HEK293 (cell line): ENCODE results near the gene MTR.

ENCODE experiments used
- BCL11A ChIP-seq: fragments of 450-650 bp; formaldehyde crosslinking; IDR thresholded peaks from 2 replicates; pipeline ENCODE4 v1.5.1; 2016; ENCODE audit warnings: low read depth, missing biosample characterization, missing genetic modification characterization
- FEZF1 ChIP-seq: fragments of 450-650 bp; formaldehyde crosslinking; IDR thresholded peaks from 2 replicates; pipeline ENCODE4 v1.5.1; 2016; ENCODE audit warnings: missing biosample characterization, missing genetic modification characterization
- GLI4 ChIP-seq: fragments of 450-650 bp; formaldehyde crosslinking; IDR thresholded peaks from 2 replicates; pipeline ENCODE4 v1.5.1; 2016; ENCODE audit warnings: missing biosample characterization, missing genetic modification characterization
- HOXA7 ChIP-seq: sonication (generic); formaldehyde crosslinking; IDR thresholded peaks from 2 replicates; pipeline ENCODE4 v1.8.1; 2022; ENCODE audit warnings: missing genetic modification reagents, borderline replicate concordance
- HOXD13 ChIP-seq: sonication (generic); formaldehyde crosslinking; IDR thresholded peaks from 2 replicates; pipeline ENCODE4 v1.8.0; 2022; ENCODE audit warnings: missing genetic modification reagents, borderline replicate concordance
- KLF7 ChIP-seq: fragments of 450-650 bp; formaldehyde crosslinking; IDR thresholded peaks from 2 replicates; pipeline ENCODE4 v1.5.1; 2016; ENCODE audit warnings: missing biosample characterization, missing genetic modification characterization, borderline replicate concordance
- KLF9 ChIP-seq: fragments of 450-650 bp; formaldehyde crosslinking; IDR thresholded peaks from 2 replicates; pipeline ENCODE4 v1.5.1; 2016; ENCODE audit warnings: missing biosample characterization, missing genetic modification characterization, low read depth
- OVOL3 ChIP-seq: fragments of 450-650 bp; formaldehyde crosslinking; IDR thresholded peaks from 2 replicates; pipeline ENCODE4 v1.5.1; 2016; ENCODE audit warnings: missing biosample characterization, missing genetic modification characterization
- SETDB1 ChIP-seq: IDR thresholded peaks from one replicate; pipeline ENCODE4 v1.6.1; 2017; ENCODE audit warnings: mild to moderate bottlenecking, low read length, moderate library complexity, mixed read lengths; ENCODE audit not compliant: insufficient read length
- ZBTB6 ChIP-seq: fragments of 450-650 bp; formaldehyde crosslinking; IDR thresholded peaks from 2 replicates; pipeline ENCODE4 v1.5.1; 2017; ENCODE audit warnings: missing biosample characterization, missing genetic modification characterization
- ZBTB7A ChIP-seq: fragments of 450-650 bp; formaldehyde crosslinking; IDR thresholded peaks from 2 replicates; pipeline ENCODE4 v1.5.1; 2016; ENCODE audit warnings: low read depth, missing biosample characterization, missing genetic modification characterization
- ZNF133 ChIP-seq: fragments of 450-650 bp; formaldehyde crosslinking; IDR thresholded peaks from 2 replicates; pipeline ENCODE4 v1.5.1; 2016; ENCODE audit warnings: missing biosample characterization, missing genetic modification characterization
- ZNF175 ChIP-seq: fragments of 450-650 bp; formaldehyde crosslinking; IDR thresholded peaks from 2 replicates; pipeline ENCODE4 v1.5.1; 2016; ENCODE audit warnings: missing biosample characterization, missing genetic modification characterization
- ZNF274 ChIP-seq, 2 experiments: fragments of 200-500 bp in 1 of 2; fragments of 450-650 bp in 1 of 2; sonication (Bioruptor generic) in 1 of 2; formaldehyde crosslinking in 1 of 2; IDR thresholded peaks; 2 replicates each; pipeline versions ENCODE4 v1.5.1 to v1.6.1; 2014 to 2016; ENCODE audit warnings: borderline replicate concordance in 1 of 2, inconsistent platforms in 1 of 2, low read length in 1 of 2, missing biosample characterization in 1 of 2, missing genetic modification characterization in 1 of 2
- ZNF324 ChIP-seq: fragments of 450-650 bp; formaldehyde crosslinking; IDR thresholded peaks from 2 replicates; pipeline ENCODE4 v1.5.1; 2016; ENCODE audit warnings: missing biosample characterization, missing genetic modification characterization
- ZNF341 ChIP-seq: fragments of 450-650 bp; formaldehyde crosslinking; IDR thresholded peaks from 2 replicates; pipeline ENCODE4; 2016; ENCODE audit warnings: low read depth, missing biosample characterization, missing genetic modification characterization
- ZNF366 ChIP-seq: fragments of 450-650 bp; formaldehyde crosslinking; conservative IDR thresholded peaks from 2 replicates; pipeline ENCODE4 v1.5.1; 2016; ENCODE audit warnings: missing biosample characterization, missing genetic modification characterization
- ZNF585B ChIP-seq: fragments of 450-650 bp; formaldehyde crosslinking; IDR thresholded peaks from 2 replicates; pipeline ENCODE4 v1.5.1; 2016; ENCODE audit warnings: missing biosample characterization, missing genetic modification characterization
- ZNF600 ChIP-seq: fragments of 450-650 bp; formaldehyde crosslinking; IDR thresholded peaks from 2 replicates; pipeline ENCODE4 v1.5.1; 2016; ENCODE audit warnings: missing biosample characterization, missing genetic modification characterization
- ZNF623 ChIP-seq: fragments of 450-650 bp; formaldehyde crosslinking; IDR thresholded peaks from 2 replicates; pipeline ENCODE4 v1.5.1; 2016; ENCODE audit warnings: missing biosample characterization, missing genetic modification characterization
- TF ChIP-seq, protein P1 (sequence below): fragments of 450-650 bp; formaldehyde crosslinking; IDR thresholded peaks from 2 replicates; pipeline ENCODE4 v1.5.1; 2016; ENCODE audit warnings: missing biosample characterization, missing genetic modification characterization
- TF ChIP-seq, protein P2 (sequence below): fragments of 450-650 bp; formaldehyde crosslinking; IDR thresholded peaks from 2 replicates; pipeline ENCODE4 v1.5.1; 2016; ENCODE audit warnings: missing biosample characterization, missing genetic modification characterization
- TF ChIP-seq, protein P3 (sequence below): fragments of 450-650 bp; formaldehyde crosslinking; IDR thresholded peaks from 2 replicates; pipeline ENCODE4 v1.5.1; 2016; ENCODE audit warnings: missing biosample characterization, missing genetic modification characterization, borderline replicate concordance
- TF ChIP-seq, protein P4 (sequence below): fragments of 450-650 bp; formaldehyde crosslinking; IDR thresholded peaks from 2 replicates; pipeline ENCODE4 v1.5.1; 2016; ENCODE audit warnings: missing biosample characterization, missing genetic modification characterization, low read depth

Gene MTR

DNA sequence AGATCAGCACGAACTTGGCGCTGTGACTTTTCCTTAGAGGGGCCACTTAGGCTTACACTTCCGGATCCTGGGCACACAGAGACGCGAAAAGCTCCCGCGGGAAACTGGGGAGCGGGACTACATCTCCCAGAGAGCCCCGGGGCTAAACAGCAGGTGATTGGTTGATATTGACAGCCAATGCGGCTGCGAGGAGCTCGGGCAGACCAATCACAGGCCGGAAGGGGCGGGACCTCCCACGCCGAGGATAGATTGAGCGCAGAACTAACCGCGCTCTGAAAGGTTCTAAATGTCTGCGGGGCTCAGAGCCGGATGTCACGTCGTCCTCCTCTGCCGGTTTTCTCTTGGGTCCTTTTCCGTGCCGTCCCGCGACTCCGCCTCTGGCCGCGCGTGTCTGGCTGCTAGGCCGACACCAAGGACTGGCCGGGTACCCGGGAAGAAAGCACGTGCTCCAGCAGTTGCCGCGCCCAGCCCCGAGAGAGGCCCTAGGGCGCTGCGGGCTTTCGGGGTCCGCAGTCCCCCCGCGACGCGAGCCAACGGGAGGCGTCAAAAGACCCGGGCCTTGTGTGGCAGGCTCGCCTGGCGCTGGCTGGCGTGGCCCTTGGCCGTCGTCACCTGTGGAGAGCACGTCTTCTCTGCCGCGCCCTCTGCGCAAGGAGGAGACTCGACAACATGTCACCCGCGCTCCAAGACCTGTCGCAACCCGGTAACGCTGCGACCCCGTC, at the start of gene MTR (continued):
- TF ChIP-seq ZNF341 (no peak), SETDB1 (peak; percentile 36), KLF7 (tag by site-specific recombination) (peak; percentile 62; the same call in 1 of the 2 replicates), OVOL3 (tag by site-specific recombination) (peak; percentile 62; the same call in 1 of the 2 replicates), ZNF585B (tag by site-specific recombination) (0 out of 2 replicates have a peak, but pooled peaks have one; percentile 6), ZNF366 (peak; percentile 97), ZNF324 (tag by site-specific recombination) (peak; percentile 74), FEZF1 (tag by site-specific recombination) (0 out of 2 replicates have a peak, but pooled peaks have one; percentile 62), BCL11A (tag by site-specific recombination) (no peak), ZNF175 (no peak), KLF9 (no peak), ZBTB6 (tag by site-specific recombination) (no peak), ZNF600 (tag by site-specific recombination) (peak; percentile 74; the same call in 1 of the 2 replicates), ZBTB7A (tag by site-specific recombination) (peak; percentile 93), GLI4 (tag by site-specific recombination) (peak; percentile 88; the same call in 1 of the 2 replicates), HOXD13 (CRISPR knock-in tag) (peak; percentile 75; the same call in 1 of the 2 replicates), ZNF623 (tag by site-specific recombination) (no peak), HOXA7 (CRISPR knock-in tag) (no peak), ZNF274 (IDR thresholded peaks at IDR 0.05; ENCODE audit: low read length) (no peak), ZNF274 (tag by site-specific recombination; IDR thresholded peaks at IDR 0.05; ENCODE audit: borderline replicate concordance) (no peak), ZNF133 (tag by site-specific recombination) (peak; percentile 61; the same call in 1 of the 2 replicates)
- TF ChIP-seq, protein P1, sequence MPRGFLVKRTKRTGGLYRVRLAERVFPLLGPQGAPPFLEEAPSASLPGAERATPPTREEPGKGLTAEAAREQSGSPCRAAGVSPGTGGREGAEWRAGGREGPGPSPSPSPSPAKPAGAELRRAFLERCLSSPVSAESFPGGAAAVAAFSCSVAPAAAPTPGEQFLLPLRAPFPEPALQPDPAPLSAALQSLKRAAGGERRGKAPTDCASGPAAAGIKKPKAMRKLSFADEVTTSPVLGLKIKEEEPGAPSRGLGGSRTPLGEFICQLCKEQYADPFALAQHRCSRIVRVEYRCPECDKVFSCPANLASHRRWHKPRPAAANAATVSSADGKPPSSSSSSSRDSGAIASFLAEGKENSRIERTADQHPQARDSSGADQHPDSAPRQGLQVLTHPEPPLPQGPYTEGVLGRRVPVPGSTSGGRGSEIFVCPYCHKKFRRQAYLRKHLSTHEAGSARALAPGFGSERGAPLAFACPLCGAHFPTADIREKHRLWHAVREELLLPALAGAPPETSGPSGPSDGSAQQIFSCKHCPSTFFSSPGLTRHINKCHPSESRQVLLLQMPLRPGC (tag by site-specific recombination) = peak; percentile 61
- TF ChIP-seq, protein P2, sequence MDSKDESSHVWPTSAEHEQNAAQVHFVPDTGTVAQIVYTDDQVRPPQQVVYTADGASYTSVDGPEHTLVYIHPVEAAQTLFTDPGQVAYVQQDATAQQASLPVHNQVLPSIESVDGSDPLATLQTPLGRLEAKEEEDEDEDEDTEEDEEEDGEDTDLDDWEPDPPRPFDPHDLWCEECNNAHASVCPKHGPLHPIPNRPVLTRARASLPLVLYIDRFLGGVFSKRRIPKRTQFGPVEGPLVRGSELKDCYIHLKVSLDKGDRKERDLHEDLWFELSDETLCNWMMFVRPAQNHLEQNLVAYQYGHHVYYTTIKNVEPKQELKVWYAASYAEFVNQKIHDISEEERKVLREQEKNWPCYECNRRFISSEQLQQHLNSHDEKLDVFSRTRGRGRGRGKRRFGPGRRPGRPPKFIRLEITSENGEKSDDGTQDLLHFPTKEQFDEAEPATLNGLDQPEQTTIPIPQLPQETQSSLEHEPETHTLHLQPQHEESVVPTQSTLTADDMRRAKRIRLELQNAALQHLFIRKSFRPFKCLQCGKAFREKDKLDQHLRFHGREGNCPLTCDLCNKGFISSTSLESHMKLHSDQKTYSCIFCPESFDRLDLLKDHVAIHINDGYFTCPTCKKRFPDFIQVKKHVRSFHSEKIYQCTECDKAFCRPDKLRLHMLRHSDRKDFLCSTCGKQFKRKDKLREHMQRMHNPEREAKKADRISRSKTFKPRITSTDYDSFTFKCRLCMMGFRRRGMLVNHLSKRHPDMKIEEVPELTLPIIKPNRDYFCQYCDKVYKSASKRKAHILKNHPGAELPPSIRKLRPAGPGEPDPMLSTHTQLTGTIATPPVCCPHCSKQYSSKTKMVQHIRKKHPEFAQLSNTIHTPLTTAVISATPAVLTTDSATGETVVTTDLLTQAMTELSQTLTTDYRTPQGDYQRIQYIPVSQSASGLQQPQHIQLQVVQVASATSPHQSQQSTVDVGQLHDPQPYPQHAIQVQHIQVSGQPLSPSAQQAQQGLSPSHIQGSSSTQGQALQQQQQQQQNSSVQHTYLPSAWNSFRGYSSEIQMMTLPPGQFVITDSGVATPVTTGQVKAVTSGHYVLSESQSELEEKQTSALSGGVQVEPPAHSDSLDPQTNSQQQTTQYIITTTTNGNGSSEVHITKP (tag by site-specific recombination) = peak; percentile 69
- TF ChIP-seq, protein P3, sequence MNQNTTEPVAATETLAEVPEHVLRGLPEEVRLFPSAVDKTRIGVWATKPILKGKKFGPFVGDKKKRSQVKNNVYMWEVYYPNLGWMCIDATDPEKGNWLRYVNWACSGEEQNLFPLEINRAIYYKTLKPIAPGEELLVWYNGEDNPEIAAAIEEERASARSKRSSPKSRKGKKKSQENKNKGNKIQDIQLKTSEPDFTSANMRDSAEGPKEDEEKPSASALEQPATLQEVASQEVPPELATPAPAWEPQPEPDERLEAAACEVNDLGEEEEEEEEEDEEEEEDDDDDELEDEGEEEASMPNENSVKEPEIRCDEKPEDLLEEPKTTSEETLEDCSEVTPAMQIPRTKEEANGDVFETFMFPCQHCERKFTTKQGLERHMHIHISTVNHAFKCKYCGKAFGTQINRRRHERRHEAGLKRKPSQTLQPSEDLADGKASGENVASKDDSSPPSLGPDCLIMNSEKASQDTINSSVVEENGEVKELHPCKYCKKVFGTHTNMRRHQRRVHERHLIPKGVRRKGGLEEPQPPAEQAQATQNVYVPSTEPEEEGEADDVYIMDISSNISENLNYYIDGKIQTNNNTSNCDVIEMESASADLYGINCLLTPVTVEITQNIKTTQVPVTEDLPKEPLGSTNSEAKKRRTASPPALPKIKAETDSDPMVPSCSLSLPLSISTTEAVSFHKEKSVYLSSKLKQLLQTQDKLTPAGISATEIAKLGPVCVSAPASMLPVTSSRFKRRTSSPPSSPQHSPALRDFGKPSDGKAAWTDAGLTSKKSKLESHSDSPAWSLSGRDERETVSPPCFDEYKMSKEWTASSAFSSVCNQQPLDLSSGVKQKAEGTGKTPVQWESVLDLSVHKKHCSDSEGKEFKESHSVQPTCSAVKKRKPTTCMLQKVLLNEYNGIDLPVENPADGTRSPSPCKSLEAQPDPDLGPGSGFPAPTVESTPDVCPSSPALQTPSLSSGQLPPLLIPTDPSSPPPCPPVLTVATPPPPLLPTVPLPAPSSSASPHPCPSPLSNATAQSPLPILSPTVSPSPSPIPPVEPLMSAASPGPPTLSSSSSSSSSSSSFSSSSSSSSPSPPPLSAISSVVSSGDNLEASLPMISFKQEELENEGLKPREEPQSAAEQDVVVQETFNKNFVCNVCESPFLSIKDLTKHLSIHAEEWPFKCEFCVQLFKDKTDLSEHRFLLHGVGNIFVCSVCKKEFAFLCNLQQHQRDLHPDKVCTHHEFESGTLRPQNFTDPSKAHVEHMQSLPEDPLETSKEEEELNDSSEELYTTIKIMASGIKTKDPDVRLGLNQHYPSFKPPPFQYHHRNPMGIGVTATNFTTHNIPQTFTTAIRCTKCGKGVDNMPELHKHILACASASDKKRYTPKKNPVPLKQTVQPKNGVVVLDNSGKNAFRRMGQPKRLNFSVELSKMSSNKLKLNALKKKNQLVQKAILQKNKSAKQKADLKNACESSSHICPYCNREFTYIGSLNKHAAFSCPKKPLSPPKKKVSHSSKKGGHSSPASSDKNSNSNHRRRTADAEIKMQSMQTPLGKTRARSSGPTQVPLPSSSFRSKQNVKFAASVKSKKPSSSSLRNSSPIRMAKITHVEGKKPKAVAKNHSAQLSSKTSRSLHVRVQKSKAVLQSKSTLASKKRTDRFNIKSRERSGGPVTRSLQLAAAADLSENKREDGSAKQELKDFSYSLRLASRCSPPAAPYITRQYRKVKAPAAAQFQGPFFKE = peak; percentile 99; the same call in 1 of the 2 replicates
- TF ChIP-seq, protein P4, sequence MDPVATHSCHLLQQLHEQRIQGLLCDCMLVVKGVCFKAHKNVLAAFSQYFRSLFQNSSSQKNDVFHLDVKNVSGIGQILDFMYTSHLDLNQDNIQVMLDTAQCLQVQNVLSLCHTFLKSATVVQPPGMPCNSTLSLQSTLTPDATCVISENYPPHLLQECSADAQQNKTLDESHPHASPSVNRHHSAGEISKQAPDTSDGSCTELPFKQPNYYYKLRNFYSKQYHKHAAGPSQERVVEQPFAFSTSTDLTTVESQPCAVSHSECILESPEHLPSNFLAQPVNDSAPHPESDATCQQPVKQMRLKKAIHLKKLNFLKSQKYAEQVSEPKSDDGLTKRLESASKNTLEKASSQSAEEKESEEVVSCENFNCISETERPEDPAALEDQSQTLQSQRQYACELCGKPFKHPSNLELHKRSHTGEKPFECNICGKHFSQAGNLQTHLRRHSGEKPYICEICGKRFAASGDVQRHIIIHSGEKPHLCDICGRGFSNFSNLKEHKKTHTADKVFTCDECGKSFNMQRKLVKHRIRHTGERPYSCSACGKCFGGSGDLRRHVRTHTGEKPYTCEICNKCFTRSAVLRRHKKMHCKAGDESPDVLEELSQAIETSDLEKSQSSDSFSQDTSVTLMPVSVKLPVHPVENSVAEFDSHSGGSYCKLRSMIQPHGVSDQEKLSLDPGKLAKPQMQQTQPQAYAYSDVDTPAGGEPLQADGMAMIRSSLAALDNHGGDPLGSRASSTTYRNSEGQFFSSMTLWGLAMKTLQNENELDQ (tag by site-specific recombination) = no peak
